Measurements from ENCODE around the gene CD27.

GRCh38 chr12:6458281-6459003 lies 13.7 kb downstream of the CD27 start:
- TF ChIP-seq CTCF (IDR thresholded peaks at IDR 0.05): no peak
- TF ChIP-seq POLR2A (IDR thresholded peaks at IDR 0.05): no peak

All from adrenal gland (tissue), 5 donors.